ENCODE results near the gene ASMT. TPM values are rescaled to one million over a fixed set of nuclear protein-coding genes. Genes with fewer than 3 reads are reported as not detected.

Gene ASMT
- total RNA-seq, 6 donors from 2014 or later: 2.2 TPM; not detected in 5

DNA sequence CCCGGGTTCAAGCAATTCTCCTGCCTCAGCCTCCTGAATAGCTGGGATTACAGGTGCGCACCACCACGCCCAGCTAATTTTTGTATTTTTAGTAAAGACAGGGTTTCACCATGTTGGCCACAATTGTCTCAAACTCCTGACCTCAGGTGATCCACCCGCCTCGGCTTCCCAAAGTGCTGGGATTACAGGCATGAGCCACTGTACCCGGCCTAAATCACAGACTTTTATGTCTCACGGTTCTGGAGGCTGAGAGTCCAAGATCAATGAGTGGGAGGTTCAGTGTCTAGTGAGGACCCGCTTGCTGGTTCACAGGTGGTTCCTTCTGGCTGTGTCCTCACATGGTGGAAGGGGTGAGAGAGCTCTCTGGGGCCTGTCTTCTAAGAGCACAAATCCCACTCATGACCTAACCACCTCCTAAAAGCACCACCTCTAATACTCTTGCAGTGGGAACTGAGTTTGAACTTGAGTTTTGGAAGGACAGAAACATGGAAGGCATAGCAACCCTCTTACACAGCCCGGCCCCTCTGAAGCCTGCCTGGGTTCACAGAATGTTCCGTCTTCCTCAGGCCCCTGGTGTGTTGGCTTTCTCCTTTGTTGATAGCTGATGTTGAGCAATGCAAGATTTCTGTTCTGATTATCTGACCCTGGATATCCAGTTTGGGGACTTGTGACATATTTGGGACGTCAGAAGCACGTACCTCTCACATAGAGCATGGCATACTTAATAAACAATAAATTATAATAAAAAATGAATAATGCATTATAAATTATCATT lies 25.3 kb upstream of the ASMT start:
- Histone ChIP-seq H3K36me3 (peaks cover 8 to 13% (median 12%) of the 10 kb centered on the region in 4 donors), H3K27ac (no peak overlapping the region), H3K4me3 (no peak overlapping the region), H3K4me1 (peaks cover 16 to 30% (median 21%) of the 10 kb centered on the region in 4 donors), H3K27me3 (no peaks in the 10 kb centered on the region), H3K9me3 (no peaks in the 10 kb centered on the region)
- TF ChIP-seq EP300 (IDR thresholded peaks at IDR 0.05): no peak
- TF ChIP-seq POLR2AphosphoS5 (IDR thresholded peaks at IDR 0.05): no peak
- TF ChIP-seq POLR2A (IDR thresholded peaks at IDR 0.05): no peak
- TF ChIP-seq, protein P1, sequence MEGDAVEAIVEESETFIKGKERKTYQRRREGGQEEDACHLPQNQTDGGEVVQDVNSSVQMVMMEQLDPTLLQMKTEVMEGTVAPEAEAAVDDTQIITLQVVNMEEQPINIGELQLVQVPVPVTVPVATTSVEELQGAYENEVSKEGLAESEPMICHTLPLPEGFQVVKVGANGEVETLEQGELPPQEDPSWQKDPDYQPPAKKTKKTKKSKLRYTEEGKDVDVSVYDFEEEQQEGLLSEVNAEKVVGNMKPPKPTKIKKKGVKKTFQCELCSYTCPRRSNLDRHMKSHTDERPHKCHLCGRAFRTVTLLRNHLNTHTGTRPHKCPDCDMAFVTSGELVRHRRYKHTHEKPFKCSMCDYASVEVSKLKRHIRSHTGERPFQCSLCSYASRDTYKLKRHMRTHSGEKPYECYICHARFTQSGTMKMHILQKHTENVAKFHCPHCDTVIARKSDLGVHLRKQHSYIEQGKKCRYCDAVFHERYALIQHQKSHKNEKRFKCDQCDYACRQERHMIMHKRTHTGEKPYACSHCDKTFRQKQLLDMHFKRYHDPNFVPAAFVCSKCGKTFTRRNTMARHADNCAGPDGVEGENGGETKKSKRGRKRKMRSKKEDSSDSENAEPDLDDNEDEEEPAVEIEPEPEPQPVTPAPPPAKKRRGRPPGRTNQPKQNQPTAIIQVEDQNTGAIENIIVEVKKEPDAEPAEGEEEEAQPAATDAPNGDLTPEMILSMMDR (IDR thresholded peaks at IDR 0.05): no peak
- ATAC-seq (ENCODE audit: low FRiP score in 2 of 2) (no peak), DNase-seq (no peak)
- 88 to 89% methylated on average over 10 to 12 of the region's 12 CpGs for WGBS, 2 donors

DNA sequence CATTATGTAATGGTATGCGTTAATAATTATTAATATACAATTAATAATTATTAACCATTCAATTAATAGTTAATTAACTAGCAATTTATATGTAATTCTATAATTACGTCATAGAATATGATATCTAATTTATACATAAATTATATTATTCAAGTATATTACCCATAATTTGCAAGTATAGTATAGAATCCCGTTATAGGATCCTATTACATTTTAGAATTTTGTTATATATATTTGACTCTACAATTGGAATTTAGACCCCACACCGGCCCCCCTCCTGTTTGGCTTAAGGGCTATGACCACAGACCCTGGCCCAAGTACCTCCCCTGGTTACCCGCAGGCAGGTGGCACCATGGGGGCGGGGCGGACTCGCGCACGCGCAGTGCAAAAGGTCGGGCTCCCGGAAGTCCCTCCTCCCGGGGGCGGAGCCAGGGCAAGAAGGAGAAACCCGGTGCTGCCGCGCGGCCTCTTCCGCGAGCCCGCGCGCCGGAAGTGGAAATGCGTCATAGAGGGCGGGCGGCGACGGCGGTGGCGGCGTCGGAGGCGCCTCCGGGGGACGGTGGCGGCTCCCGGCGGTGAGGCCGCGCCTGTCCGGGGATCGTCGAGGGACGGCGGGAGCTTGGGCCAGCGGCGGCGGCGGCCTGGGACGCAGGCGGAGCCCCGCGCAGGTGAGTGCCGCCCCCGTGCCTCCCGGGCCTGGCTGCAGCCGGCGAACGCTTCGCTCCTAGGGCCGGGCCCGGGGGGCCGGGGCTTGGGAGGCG lies 23.6 kb upstream of the ASMT start, which contains the start of gene AKAP17A:
Gene AKAP17A (plus strand): TSS at position 503 of the 761 bp plus-strand sequence. CDS start 1,859 bp downstream, outside the sequence.
- peak within 1 kb of the TSS; percentile 83 to 96 (median 93) for H3K27ac ChIP-seq
- ATAC-seq (ENCODE audit: low FRiP score in 2 of 2) (peak; percentile 93 to 98), DNase-seq (peak; percentile 93 to 99)
- peaks cover 24 to 30% (median 30%) of the 10 kb centered on the region in 4 donors for H3K36me3 ChIP-seq
- H3K9me3 ChIP-seq: no peaks in the 10 kb centered on the region
- 5 to 11% methylated on average over 9 to 16 of the region's 66 CpGs for WGBS, 2 donors
- no peaks in the 10 kb centered on the region for H3K27me3 ChIP-seq
- H3K4me3 ChIP-seq: peak within 1 kb of the TSS; percentile 78 to 99 (median 92)
- peak in 2 of 4 donors; percentile 80 to 93 for TF ChIP-seq POLR2A (IDR thresholded peaks at IDR 0.05)
- TF ChIP-seq EP300 (IDR thresholded peaks at IDR 0.05): peak in 1 of 4 donors; percentile 22
- TF ChIP-seq, protein P1 (IDR thresholded peaks at IDR 0.05): peak in 4 of 6 experiments; percentile 22 to 51 (median 46)
- TF ChIP-seq POLR2AphosphoS5 (IDR thresholded peaks at IDR 0.05): peak; percentile 80 to 85
- peaks cover 17 to 36% (median 21%) of the 10 kb centered on the region in 4 donors for H3K4me1 ChIP-seq

DNA sequence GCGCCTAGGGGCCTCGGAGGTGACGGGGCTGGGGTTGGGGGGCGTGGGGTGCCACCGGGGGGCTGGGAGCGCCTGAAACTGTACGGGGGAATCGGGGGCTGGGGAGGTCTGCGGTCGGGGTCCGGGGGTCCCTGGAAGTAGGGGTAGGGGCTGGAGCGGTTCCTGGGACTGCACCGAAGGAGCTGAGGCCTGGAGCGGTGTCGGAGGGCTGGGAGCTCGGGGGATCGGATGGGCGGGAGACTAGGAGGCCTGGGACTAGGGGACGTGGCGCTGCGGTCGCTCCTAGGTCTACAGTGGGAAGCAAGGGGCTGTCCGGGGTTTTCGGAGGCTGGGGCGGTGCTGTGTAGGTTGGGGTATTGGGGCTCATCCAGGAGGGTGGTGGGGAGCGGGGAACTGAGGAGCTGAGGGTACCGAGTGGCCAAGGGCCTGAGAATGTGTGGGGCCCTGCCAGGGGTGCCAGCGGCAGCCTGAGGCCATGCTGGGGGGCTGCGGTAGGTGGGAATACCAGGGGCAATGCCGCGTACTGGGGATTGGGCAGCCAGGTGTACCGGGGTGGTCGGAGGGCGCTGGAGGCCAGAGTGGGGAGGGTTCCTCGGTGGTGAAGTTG lies 22.9 kb upstream of the ASMT start:
- Histone ChIP-seq H3K9me3 (no peaks in the 10 kb centered on the region), H3K4me3 (peak overlapping the region; percentile 78 to 99 (median 92)), H3K27me3 (no peaks in the 10 kb centered on the region), H3K36me3 (peaks cover 27 to 37% (median 33%) of the 10 kb centered on the region in 4 donors), H3K27ac (peak overlapping the region; percentile 83 to 96 (median 93)), H3K4me1 (peaks cover 17 to 34% (median 20%) of the 10 kb centered on the region in 4 donors)
- ATAC-seq (ENCODE audit: low FRiP score in 2 of 2) (peak; percentile 38 to 41), DNase-seq (no peak)
- TF ChIP-seq POLR2AphosphoS5 (IDR thresholded peaks at IDR 0.05) (no peak), POLR2A (IDR thresholded peaks at IDR 0.05) (no peak), EP300 (IDR thresholded peaks at IDR 0.05) (no peak)
- TF ChIP-seq, protein P1 (IDR thresholded peaks at IDR 0.05): no peak
- WGBS, 2 donors: 0 to 1% methylated on average over 23 to 30 of the region's 35 CpGs

DNA sequence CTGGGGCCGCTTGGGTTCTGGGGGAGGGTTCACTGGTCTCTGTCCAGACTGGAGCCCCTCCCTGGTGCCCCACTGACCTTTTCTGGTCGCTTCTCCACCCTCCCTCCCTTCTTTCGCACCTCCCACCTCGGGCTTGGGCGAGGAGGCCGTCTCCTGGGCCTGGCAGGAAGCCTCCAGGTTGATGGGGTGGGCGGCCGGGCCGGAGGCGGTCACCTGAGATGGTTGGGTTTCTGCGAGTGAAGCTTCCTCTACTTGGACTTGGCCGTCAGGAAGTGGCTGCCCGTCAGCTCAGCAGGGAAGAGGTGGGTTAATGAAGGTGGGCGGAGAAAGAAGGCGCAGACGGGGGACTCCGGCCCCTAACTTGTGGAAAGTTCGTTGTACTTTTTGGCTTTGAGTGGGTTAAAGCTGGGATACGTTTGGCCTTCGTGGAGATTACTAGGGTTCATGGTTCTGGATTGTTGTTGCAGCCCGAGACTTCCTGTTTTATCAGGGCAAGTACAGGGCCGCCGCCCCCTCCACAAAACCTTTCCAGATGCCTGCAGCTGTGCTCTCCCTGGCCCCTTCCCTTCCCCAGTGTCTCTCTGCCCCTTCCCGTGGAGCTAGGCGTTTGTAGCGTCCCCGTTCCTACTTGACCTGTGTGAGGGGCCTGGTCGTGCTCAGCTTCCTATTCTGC lies 22.3 kb upstream of the ASMT start:
- Histone ChIP-seq H3K27me3 (no peaks in the 10 kb centered on the region), H3K4me1 (peaks cover 17 to 31% (median 19%) of the 10 kb centered on the region in 4 donors), H3K27ac (peak overlapping the region; percentile 83 to 96 (median 93)), H3K4me3 (peak overlapping the region; percentile 78 to 99 (median 92)), H3K9me3 (no peaks in the 10 kb centered on the region), H3K36me3 (peaks cover 33 to 43% (median 40%) of the 10 kb centered on the region in 4 donors)
- TF ChIP-seq POLR2A (IDR thresholded peaks at IDR 0.05) (no peak), POLR2AphosphoS5 (IDR thresholded peaks at IDR 0.05) (no peak), EP300 (IDR thresholded peaks at IDR 0.05) (no peak)
- TF ChIP-seq, protein P1 (IDR thresholded peaks at IDR 0.05): no peak
- DNase-seq: no peak
- 1 to 2% methylated on average over 18 to 28 of the region's 28 CpGs for WGBS, 2 donors
- ATAC-seq (ENCODE audit: low FRiP score in 2 of 2): peak; percentile 34 to 52
